KOPT-K1 (cell line): ENCODE data around the gene SEMA4G.

Source experiments
- H3K27ac ChIP-seq: fragments of 200-600 bp; sonication (generic); 2 replicates; pipeline ENCODE4 v1.5.1; 2016; ENCODE audit warnings: antibody characterized with exemption, mild to moderate bottlenecking, low read depth, low read length; ENCODE audit not compliant: poor library complexity, severe bottlenecking
- H3K36me3 ChIP-seq: fragments of 200-600 bp; sonication (generic); 2 replicates; pipeline ENCODE4 v1.5.1; 2017; ENCODE audit warnings: antibody characterized with exemption, mild to moderate bottlenecking, low read length, moderate library complexity; ENCODE audit not compliant: insufficient read depth
- H3K9me3 ChIP-seq: fragments of 200-600 bp; sonication (generic); 2 replicates; pipeline ENCODE4 v1.5.1; 2017; ENCODE audit warnings: antibody characterized with exemption, low read length, mild to moderate bottlenecking; ENCODE audit not compliant: insufficient read depth, poor library complexity, severe bottlenecking

SEMA4G gene

DNA sequence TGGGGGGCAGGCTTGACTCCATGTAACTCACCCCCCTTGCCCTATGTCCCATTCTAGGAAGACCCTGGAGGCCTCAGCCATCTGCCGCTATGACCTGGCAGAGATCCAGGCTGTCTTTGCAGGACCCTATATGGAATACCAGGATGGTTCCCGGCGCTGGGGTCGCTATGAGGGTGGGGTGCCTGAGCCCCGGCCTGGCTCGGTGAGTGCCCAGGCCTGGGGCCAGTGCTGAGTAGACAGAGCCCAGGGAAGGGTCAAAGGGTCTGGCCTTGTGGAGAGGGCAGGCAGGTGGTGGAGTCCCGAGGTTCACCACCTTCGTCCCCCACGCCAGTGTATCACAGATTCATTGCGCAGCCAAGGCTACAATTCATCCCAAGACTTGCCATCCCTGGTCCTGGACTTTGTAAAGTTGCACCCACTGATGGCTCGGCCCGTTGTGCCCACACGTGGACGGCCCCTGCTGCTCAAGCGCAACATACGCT lies 10.5 kb downstream of the SEMA4G start:
- Histone ChIP-seq H3K27ac (no peak overlapping the region), H3K36me3 (peaks cover 34% of the 10 kb centered on the region; the same call in 1 of the 2 replicates), H3K9me3 (no peaks in the 10 kb centered on the region)

DNA sequence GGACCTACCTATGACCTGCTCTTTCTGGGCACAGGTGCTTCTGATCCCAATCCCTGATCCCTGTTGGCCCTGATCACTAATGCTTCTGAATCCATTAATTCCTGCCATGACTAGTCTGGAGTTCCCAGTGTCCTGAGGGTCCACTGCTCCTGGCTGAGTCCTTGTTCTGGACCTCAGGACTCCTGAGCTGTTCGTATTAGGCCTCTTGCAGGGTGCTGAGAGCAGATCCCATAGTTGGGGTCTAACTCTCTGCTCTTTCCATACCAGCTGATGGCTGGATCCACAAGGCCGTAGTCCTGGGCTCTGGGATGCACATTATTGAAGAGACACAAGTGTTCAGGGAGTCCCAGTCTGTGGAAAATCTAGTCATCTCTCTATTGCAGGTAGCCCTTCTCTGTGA lies 11.0 kb downstream of the SEMA4G start:
- peaks cover 39% of the 10 kb centered on the region; the same call in 1 of the 2 replicates for H3K36me3 ChIP-seq
- H3K9me3 ChIP-seq, result no peaks in the 10 kb centered on the region
- H3K27ac ChIP-seq, result no peak overlapping the region

DNA sequence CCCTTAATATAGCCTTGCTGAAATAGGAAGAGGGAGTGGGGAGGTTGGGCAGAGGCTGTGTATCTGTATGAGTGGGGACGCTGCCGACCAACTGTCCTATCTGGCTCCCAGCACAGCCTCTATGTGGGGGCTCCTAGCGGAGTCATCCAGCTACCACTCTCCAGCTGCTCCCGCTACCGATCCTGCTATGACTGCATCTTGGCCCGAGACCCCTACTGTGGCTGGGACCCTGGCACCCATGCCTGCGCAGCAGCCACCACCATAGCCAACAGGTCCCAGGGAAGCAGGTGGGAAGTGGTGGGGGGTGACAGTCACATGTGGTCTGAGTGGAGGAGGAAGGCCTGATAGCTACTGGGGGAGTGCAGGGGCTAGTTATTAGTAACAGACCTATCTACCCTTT lies 11.4 kb downstream of the SEMA4G start:
- H3K36me3 ChIP-seq, result peaks cover 42% of the 10 kb centered on the region; the same call in 1 of the 2 replicates
- H3K9me3 ChIP-seq, result no peaks in the 10 kb centered on the region
- no peak overlapping the region for H3K27ac ChIP-seq

GRCh38 chr10:100981178-100981772 lies 12.0 kb downstream of the SEMA4G start:
- no peaks in the 10 kb centered on the region for H3K9me3 ChIP-seq
- H3K36me3 ChIP-seq, result peaks cover 42% of the 10 kb centered on the region; the same call in 1 of the 2 replicates
- no peak overlapping the region for H3K27ac ChIP-seq

GRCh38 chr10:100982916-100983830 lies 13.9 kb downstream of the SEMA4G start:
- no peaks in the 10 kb centered on the region for H3K9me3 ChIP-seq
- no peak overlapping the region for H3K27ac ChIP-seq
- H3K36me3 ChIP-seq, result peaks cover 42% of the 10 kb centered on the region; the same call in 1 of the 2 replicates

DNA sequence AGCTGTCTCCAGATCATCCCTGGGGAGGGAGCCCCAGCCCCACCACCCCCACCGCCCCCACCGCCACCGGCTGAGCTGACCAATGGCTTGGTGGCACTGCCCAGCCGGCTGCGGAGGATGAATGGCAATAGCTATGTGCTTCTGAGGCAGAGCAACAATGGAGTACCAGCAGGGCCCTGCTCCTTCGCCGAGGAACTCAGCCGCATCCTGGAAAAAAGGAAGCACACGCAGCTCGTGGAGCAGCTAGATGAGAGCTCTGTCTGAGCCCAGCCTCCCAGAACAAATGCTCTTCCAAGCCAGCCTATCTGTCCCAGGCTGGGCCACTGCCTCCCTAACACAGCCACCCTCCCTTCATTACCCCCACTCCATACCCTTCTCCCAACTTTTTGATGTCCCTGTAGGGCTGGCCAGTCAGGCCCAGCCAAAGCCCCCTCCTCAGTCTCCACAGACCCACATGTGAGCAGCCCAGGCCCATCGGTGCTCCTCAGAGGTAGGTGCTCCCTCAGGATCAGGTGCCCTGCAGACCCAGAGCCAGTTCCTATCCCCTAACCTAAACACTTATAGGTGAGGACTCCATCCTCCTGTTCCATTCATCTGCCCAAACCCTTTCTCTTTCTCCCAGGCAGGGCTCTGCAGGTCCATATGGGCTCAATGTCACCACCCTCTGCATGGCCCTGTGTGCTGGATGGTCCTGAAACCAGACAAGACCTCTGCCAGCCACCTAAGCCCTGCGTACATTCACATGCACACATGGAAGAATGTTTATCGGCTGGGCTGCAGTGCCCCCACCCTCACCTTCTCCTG lies 14.8 kb downstream of the SEMA4G start:
- Histone ChIP-seq H3K27ac (no peak overlapping the region), H3K36me3 (peaks cover 49% of the 10 kb centered on the region), H3K9me3 (no peaks in the 10 kb centered on the region)

GRCh38 chr10:100984672-100985177 lies 15.4 kb downstream of the SEMA4G start:
- Histone ChIP-seq H3K27ac (no peak overlapping the region), H3K9me3 (no peaks in the 10 kb centered on the region), H3K36me3 (peaks cover 55% of the 10 kb centered on the region)

- H3K27ac ChIP-seq, result no peak overlapping the region
- no peaks in the 10 kb centered on the region for H3K9me3 ChIP-seq
Observed at GRCh38 chr10:100985336-100985735, 16.0 kb downstream of the SEMA4G start.

GRCh38 chr10:100986623-100986951 lies 17.3 kb downstream of the SEMA4G start:
- Histone ChIP-seq H3K27ac (peak overlapping the region; percentile 82), H3K36me3 (peaks cover 55% of the 10 kb centered on the region), H3K9me3 (no peaks in the 10 kb centered on the region)

More at GRCh38 chr10:100985336-100985735, 16.0 kb downstream of the SEMA4G start:
- H3K36me3 ChIP-seq, result peaks cover 55% of the 10 kb centered on the region

DNA sequence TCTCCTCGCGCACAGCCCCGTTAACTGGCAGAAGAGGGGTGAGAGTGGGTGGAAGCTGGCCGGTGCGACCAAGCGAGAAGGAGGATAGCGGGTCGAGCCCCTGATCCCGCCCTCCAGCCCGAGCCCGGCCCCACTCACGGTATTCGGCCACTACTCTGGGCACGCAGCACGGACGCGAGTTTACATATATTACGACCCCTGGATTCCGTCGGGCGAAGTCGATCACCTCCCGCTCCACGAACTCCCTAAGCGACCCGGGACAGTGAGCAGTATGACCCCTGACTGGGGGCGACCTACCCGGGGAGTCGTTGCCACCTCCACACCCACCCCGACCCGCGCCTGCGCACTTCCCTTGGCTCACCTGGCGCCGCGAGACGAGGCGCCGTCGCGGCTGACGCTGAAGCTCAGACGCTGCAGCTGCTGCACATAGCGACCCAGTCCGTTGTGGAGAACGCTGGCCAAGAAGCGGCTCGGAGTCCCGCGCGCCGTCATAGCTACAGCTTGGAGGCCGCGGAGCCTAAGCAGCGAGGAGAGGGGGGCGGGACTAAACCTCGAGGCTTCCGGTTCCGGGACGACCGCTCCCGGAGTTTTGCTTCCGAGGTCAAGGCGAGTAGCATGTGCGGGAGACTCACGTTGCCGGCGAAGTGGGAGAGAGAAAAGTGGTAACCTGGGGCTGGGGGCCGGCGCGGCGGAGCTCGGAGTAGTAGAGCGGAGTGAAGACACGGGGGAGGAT lies 17.8 kb downstream of the SEMA4G start, which contains the start of the genes MRPL43 and TWNK:
Gene MRPL43 (minus strand): TSS at position 546 of the 733 bp plus-strand sequence. CDS start 54 bp downstream, at position 492.
Gene TWNK (plus strand): TSS at position 592 of the 733 bp plus-strand sequence. CDS start 668 bp downstream, outside the sequence.
- Histone ChIP-seq H3K9me3 (no peaks in the 10 kb centered on the region), H3K27ac (peak within 1 kb of the TSS; percentile 82), H3K36me3 (peaks cover 55% of the 10 kb centered on the region)

- Histone ChIP-seq H3K36me3 (peaks cover 57% of the 10 kb centered on the region), H3K9me3 (no peaks in the 10 kb centered on the region), H3K27ac (peak overlapping the region; percentile 82)
Observed at GRCh38 chr10:100987685-100988049, 18.4 kb downstream of the SEMA4G start.

GRCh38 chr10:100988166-100988565 lies 18.9 kb downstream of the SEMA4G start:
- Histone ChIP-seq H3K27ac (peak overlapping the region; percentile 82), H3K9me3 (no peaks in the 10 kb centered on the region), H3K36me3 (peaks cover 57% of the 10 kb centered on the region)

GRCh38 chr10:100989088-100989487 lies 19.8 kb downstream of the SEMA4G start:
- H3K9me3 ChIP-seq, result no peaks in the 10 kb centered on the region
- H3K27ac ChIP-seq, result no peak overlapping the region
- peaks cover 64% of the 10 kb centered on the region for H3K36me3 ChIP-seq
